ENCODE data around the gene TMEM200B.

DNA sequence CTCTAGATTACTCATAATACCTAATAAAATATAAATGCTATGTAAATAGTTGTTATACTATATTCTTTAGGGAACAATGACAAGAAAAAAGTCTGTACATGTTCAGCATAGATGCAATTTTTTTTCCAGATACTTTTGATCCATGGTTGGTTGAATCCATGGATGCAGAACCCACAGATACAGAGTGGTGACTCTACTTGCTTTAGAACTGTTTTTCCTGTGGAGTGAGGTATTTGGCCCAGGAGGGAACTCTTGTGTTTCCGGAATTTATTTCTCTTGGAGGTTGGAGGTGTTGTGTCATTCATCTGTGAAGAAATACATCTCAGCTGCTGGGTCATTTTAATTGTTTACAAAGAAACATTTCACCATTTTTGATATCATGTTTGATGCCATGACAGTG lies 28.7 kb downstream of the TMEM200B start:
- no peak for TF ChIP-seq CTCF (IDR thresholded peaks at IDR 0.05)
- no peak for TF ChIP-seq POLR2AphosphoS5 (IDR thresholded peaks at IDR 0.05)
